Measurements from ENCODE around the gene ISOC2.
"Not testable (repeated sequence)": the region's sequence is repeated elsewhere in the genome, so short reads cannot be mapped to it uniquely, and the experiment has no call there.

Gene ISOC2

GRCh38 chr19:55449469-55449868 is 12.0 kb downstream of the ISOC2 start:
- Histone ChIP-seq H3K36me3 (ENCODE audit: control insufficient read depth, insufficient read depth, low read length) (peaks cover 4% of the 10 kb centered on the region), H3K4me1 (ENCODE audit: control insufficient read depth, insufficient read depth, low read length) (no peaks in the 10 kb centered on the region), H3K9ac (ENCODE audit: low read depth, low read length) (no peak overlapping the region), H3K4me3 (ENCODE audit: low read depth, low read length) (no peak overlapping the region), H3K9me3 (ENCODE audit: control insufficient read depth, insufficient read depth, low read length) (no peaks in the 10 kb centered on the region), H3K27me3 (ENCODE audit: control insufficient read depth, insufficient read depth, low read length) (peaks cover 71% of the 10 kb centered on the region)

- H3K9ac ChIP-seq (ENCODE audit: low read depth, low read length); H3K4me1 ChIP-seq (ENCODE audit: control insufficient read depth, insufficient read depth, low read length); H3K36me3 ChIP-seq (ENCODE audit: control insufficient read depth, insufficient read depth, low read length); H3K9me3 ChIP-seq (ENCODE audit: control insufficient read depth, insufficient read depth, low read length); H3K4me3 ChIP-seq (ENCODE audit: low read depth, low read length): not testable (repeated sequence)
- peaks cover 85% of the 10 kb centered on the region for H3K27me3 ChIP-seq (ENCODE audit: control insufficient read depth, insufficient read depth, low read length)
Measured at GRCh38 chr19:55448175-55448490, 13.3 kb downstream of the ISOC2 start.

DNA sequence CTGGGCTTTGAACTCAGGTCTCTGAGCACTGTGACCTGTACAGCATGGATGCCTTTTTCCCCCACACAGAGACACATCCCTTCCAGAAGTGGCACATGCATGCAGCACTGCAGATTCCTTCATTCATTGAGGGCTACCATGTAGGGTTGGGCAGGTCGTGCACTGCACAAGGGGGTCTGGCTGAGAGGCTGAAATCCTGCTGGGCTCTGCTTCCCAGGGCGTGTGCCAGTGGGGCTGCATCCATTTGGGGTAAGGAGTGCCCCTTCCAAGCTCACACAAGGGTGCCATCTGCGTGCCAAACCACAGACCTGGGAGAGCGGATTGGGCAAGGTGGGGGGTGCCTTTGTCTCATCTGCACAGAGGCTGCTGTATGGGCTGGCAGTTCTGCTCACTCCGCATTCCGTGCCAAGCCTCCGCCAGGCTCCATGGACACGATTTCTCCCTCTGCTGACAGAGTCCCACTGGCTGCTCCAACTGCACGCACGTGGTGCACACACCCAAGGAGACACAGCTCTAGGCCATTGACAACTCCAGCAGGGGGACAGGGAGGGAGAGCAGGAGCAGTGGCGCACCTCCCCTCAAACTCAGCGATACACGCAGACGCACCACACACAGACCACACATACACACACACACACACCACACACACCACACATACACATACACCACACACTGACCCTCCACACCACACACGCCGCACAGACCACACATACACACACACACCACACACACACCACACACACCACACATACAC is 13.8 kb downstream of the ISOC2 start:
- Histone ChIP-seq H3K4me1 (ENCODE audit: control insufficient read depth, insufficient read depth, low read length) (no peaks in the 10 kb centered on the region), H3K4me3 (ENCODE audit: low read depth, low read length) (no peak overlapping the region), H3K9me3 (ENCODE audit: control insufficient read depth, insufficient read depth, low read length) (no peaks in the 10 kb centered on the region), H3K36me3 (ENCODE audit: control insufficient read depth, insufficient read depth, low read length) (no peaks in the 10 kb centered on the region), H3K9ac (ENCODE audit: low read depth, low read length) (no peak overlapping the region), H3K27me3 (ENCODE audit: control insufficient read depth, insufficient read depth, low read length) (peaks cover 90% of the 10 kb centered on the region)

DNA sequence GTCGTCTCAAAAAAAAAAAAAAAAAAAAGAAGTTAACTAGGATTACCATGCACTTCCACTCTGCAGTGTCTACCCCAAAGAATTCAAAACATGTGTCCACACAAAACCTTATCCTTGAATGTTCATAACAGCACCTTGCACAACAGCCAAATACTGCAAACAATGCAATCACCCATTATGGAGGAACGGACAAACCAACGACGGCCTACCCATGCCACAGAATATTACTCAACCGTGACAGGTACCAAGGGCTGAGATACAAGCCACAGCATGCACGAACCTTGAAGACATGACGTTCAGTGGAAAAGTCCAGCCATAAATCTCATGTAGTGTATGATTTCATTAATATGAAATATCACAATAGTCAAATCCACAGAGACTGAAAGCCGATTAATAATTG is 15.4 kb downstream of the ISOC2 start:
- no peak overlapping the region for H3K4me3 ChIP-seq (ENCODE audit: low read depth, low read length)
- H3K4me1 ChIP-seq (ENCODE audit: control insufficient read depth, insufficient read depth, low read length) = peaks cover 4% of the 10 kb centered on the region
- no peaks in the 10 kb centered on the region for H3K36me3 ChIP-seq (ENCODE audit: control insufficient read depth, insufficient read depth, low read length)
- H3K27me3 ChIP-seq (ENCODE audit: control insufficient read depth, insufficient read depth, low read length) = peaks cover 89% of the 10 kb centered on the region
- no peak overlapping the region for H3K9ac ChIP-seq (ENCODE audit: low read depth, low read length)
- no peaks in the 10 kb centered on the region for H3K9me3 ChIP-seq (ENCODE audit: control insufficient read depth, insufficient read depth, low read length)

DNA sequence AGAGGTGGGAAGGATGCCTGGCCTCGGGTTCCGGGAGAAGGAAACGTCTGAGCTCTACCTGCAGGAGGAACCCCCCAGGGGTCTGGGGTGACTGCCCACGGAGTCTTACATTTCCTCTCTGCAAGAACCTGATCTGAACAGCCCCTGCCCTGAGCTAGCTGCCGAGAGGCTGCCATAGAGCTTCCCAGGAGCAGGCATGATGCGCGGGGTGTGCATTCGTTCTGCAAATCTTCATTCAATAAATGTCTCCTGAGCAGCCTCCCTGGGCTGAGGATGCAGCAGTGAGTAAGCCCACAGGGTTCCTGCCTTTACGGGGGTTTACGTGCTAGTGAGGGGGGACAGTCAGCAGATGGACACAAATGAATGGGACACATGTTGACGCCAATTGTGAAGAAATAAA is 16.8 kb downstream of the ISOC2 start:
- Histone ChIP-seq H3K27me3 (ENCODE audit: control insufficient read depth, insufficient read depth, low read length) (peaks cover 86% of the 10 kb centered on the region), H3K4me1 (ENCODE audit: control insufficient read depth, insufficient read depth, low read length) (peaks cover 6% of the 10 kb centered on the region), H3K36me3 (ENCODE audit: control insufficient read depth, insufficient read depth, low read length) (no peaks in the 10 kb centered on the region), H3K9me3 (ENCODE audit: control insufficient read depth, insufficient read depth, low read length) (no peaks in the 10 kb centered on the region), H3K9ac (ENCODE audit: low read depth, low read length) (no peak overlapping the region), H3K4me3 (ENCODE audit: low read depth, low read length) (no peak overlapping the region)

- Histone ChIP-seq H3K27me3 (ENCODE audit: control insufficient read depth, insufficient read depth, low read length) (peaks cover 86% of the 10 kb centered on the region), H3K36me3 (ENCODE audit: control insufficient read depth, insufficient read depth, low read length) (no peaks in the 10 kb centered on the region), H3K4me3 (ENCODE audit: low read depth, low read length) (peak overlapping the region; percentile 26), H3K4me1 (ENCODE audit: control insufficient read depth, insufficient read depth, low read length) (peaks cover 6% of the 10 kb centered on the region), H3K9me3 (ENCODE audit: control insufficient read depth, insufficient read depth, low read length) (no peaks in the 10 kb centered on the region), H3K9ac (ENCODE audit: low read depth, low read length) (no peak overlapping the region)
Measured at GRCh38 chr19:55443824-55444480, 17.5 kb downstream of the ISOC2 start.

- H3K4me3 ChIP-seq (ENCODE audit: low read depth, low read length) = peak within 1 kb of the TSS; percentile 77
- H3K27me3 ChIP-seq (ENCODE audit: control insufficient read depth, insufficient read depth, low read length) = peaks cover 86% of the 10 kb centered on the region
Measured at GRCh38 chr19:55443045-55443823, 18.2 kb downstream of the ISOC2 start, which contains the start of gene SHISA7. TSS of gene SHISA7 (minus strand) at chr19:55443300. CDS start at chr19:55442863, 437 bp downstream.

GRCh38 chr19:55442372-55442961 is 19.0 kb downstream of the ISOC2 start:
- H3K4me3 ChIP-seq (ENCODE audit: low read depth, low read length) = peak overlapping the region; percentile 49
- H3K27me3 ChIP-seq (ENCODE audit: control insufficient read depth, insufficient read depth, low read length) = peaks cover 81% of the 10 kb centered on the region
- H3K4me1 ChIP-seq (ENCODE audit: control insufficient read depth, insufficient read depth, low read length) = peaks cover 6% of the 10 kb centered on the region
- H3K9me3 ChIP-seq (ENCODE audit: control insufficient read depth, insufficient read depth, low read length) = no peaks in the 10 kb centered on the region
- H3K36me3 ChIP-seq (ENCODE audit: control insufficient read depth, insufficient read depth, low read length) = no peaks in the 10 kb centered on the region
- no peak overlapping the region for H3K9ac ChIP-seq (ENCODE audit: low read depth, low read length)

More at GRCh38 chr19:55443045-55443823, 18.2 kb downstream of the ISOC2 start, which contains the start of gene SHISA7:
- Histone ChIP-seq H3K4me1 (ENCODE audit: control insufficient read depth, insufficient read depth, low read length) (peaks cover 6% of the 10 kb centered on the region), H3K36me3 (ENCODE audit: control insufficient read depth, insufficient read depth, low read length) (no peaks in the 10 kb centered on the region), H3K9ac (ENCODE audit: low read depth, low read length) (no peak within 1 kb of the TSS), H3K9me3 (ENCODE audit: control insufficient read depth, insufficient read depth, low read length) (no peaks in the 10 kb centered on the region)

DNA sequence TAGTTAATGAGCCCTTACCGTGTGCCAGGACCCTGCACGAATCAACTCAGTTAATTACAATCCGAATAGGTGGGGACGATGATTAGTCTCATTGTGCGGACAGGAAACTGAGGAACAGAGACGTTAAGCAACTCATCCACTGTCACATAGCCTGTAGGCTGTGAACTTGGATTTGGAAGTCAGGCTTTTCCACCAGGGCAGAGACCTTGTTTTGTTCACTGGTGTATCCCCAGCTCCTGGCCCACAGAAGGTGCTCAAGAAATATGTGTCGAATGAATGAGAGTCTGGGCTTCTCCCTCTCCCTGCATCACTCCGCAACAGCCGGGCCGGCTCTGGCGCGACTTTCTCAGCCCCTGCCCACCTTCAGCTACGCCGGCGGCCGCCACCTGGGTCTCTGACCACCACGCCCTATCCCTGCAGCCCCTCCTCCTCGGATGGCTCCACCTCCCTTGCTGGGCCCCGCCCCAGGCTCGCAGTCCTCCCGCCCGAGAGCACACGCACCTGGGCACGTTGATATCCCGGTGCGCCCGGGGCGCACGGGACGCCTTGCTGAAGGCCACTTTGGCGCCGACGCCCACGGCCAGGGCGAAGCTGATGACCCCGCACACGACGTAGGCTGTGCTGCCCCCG is 19.6 kb downstream of the ISOC2 start:
- Histone ChIP-seq H3K9ac (ENCODE audit: low read depth, low read length) (no peak overlapping the region), H3K4me1 (ENCODE audit: control insufficient read depth, insufficient read depth, low read length) (peaks cover 6% of the 10 kb centered on the region), H3K9me3 (ENCODE audit: control insufficient read depth, insufficient read depth, low read length) (no peaks in the 10 kb centered on the region), H3K27me3 (ENCODE audit: control insufficient read depth, insufficient read depth, low read length) (peaks cover 74% of the 10 kb centered on the region), H3K4me3 (ENCODE audit: low read depth, low read length) (peak overlapping the region; percentile 77), H3K36me3 (ENCODE audit: control insufficient read depth, insufficient read depth, low read length) (no peaks in the 10 kb centered on the region)

- H3K27me3 ChIP-seq (ENCODE audit: control insufficient read depth, insufficient read depth, low read length) = peaks cover 69% of the 10 kb centered on the region
- no peaks in the 10 kb centered on the region for H3K9me3 ChIP-seq (ENCODE audit: control insufficient read depth, insufficient read depth, low read length)
- H3K9ac ChIP-seq (ENCODE audit: low read depth, low read length) = no peak overlapping the region
- H3K4me3 ChIP-seq (ENCODE audit: low read depth, low read length) = peak overlapping the region; percentile 77
- H3K36me3 ChIP-seq (ENCODE audit: control insufficient read depth, insufficient read depth, low read length) = no peaks in the 10 kb centered on the region
- H3K4me1 ChIP-seq (ENCODE audit: control insufficient read depth, insufficient read depth, low read length) = peaks cover 6% of the 10 kb centered on the region
Measured at GRCh38 chr19:55441319-55441691, 20.1 kb downstream of the ISOC2 start.

DNA sequence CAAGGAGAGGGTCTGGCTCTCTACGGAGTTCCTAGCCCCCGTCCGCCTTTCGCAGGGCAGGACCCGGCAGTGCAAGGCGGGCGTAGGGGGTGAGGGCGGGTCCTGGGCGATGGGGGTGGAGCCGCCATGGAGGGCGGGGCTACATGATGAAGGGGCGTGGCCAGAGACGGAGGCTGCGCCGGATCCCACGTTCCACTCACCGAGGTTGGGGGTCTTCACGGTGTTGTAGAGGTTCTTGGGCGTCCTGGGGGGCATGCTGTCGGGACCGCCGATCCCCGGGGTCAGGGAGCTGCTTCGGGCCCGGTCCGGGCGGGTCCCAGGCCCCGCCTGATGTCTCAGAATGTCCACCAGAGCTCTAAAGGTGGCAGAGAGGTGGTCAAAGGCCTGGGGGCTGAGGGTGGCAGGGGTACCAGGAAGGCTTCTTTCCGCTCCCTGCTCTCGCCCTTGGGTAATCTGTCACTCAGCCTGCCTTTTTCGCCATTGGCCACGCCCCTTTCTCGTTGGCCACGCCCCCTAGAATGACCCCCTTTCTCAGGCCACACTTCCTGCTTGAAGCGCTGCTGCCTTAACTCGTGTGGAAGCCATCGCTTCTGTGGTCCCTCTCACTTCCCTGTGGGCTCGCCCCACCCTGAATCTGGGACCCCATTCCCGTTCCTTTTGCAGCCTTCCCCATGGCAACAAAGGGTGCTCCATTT is 20.9 kb downstream of the ISOC2 start:
- H3K9me3 ChIP-seq (ENCODE audit: control insufficient read depth, insufficient read depth, low read length) = no peaks in the 10 kb centered on the region
- H3K36me3 ChIP-seq (ENCODE audit: control insufficient read depth, insufficient read depth, low read length) = no peaks in the 10 kb centered on the region
- peaks cover 64% of the 10 kb centered on the region for H3K27me3 ChIP-seq (ENCODE audit: control insufficient read depth, insufficient read depth, low read length)
- H3K9ac ChIP-seq (ENCODE audit: low read depth, low read length) = no peak overlapping the region
- peaks cover 6% of the 10 kb centered on the region for H3K4me1 ChIP-seq (ENCODE audit: control insufficient read depth, insufficient read depth, low read length)
- H3K4me3 ChIP-seq (ENCODE audit: low read depth, low read length) = peak overlapping the region; percentile 77

All from iPS-15b (cell line).